ENCODE measurements around the gene JUNB. TPM values are rescaled to one million over a fixed set of nuclear protein-coding genes. Genes with fewer than 3 reads are reported as not detected.

Gene JUNB
- total RNA-seq, 1 donor = 5,180 TPM

DNA sequence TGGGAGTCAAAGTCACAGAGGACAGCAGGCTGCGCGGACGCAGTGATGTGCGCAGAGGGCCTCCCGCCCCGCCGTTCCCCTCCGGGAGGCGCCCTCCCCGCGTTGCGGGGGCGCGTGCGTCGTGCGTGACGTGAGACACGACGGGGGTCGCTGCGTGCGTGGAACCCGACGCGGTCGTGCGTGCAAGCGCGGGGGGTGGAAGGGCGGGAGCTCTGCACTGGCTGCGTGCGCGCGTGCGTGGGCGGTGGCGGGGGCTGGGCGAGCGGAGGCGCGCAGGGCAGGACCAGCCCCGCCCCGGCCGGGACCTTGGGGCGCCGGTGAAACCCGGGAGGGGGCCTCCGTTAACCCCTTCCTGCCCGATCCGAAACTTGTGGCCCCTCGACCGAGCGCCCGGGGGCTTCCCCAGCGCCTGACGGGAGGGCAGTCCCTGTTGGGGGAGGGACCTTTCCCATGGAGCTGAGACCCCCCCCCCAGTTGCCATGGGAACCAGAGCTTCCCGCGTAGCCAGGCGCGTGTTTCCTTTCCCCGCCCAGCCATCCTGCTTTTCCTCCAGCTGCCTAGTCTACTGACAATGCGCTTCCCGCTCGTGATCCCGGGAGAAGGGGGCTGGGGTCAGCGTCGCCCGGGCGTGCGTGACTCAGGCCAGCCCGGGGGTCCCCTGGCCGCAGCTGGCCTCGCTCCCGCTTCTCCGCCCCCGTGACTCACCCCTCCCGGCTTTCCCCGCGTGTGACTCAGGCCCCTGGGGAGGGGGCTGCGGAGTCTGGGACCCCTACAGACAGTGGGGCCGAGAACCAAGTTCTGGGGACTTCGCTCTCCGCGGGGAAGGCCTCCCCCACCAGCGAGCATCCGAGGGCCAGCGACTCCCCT, 8.6 kb upstream of the JUNB start:
- peak overlapping the region; percentile 38 for H3K4me3 ChIP-seq (ENCODE audit: low read length)
- H3K4me1 ChIP-seq (ENCODE audit: insufficient read depth, low read length) = peaks cover 87% of the 10 kb centered on the region
- no peaks in the 10 kb centered on the region for H3K9me3 ChIP-seq (ENCODE audit: low read depth, low read length)
- H3K27me3 ChIP-seq (ENCODE audit: insufficient read depth, low read length) = no peaks in the 10 kb centered on the region

DNA sequence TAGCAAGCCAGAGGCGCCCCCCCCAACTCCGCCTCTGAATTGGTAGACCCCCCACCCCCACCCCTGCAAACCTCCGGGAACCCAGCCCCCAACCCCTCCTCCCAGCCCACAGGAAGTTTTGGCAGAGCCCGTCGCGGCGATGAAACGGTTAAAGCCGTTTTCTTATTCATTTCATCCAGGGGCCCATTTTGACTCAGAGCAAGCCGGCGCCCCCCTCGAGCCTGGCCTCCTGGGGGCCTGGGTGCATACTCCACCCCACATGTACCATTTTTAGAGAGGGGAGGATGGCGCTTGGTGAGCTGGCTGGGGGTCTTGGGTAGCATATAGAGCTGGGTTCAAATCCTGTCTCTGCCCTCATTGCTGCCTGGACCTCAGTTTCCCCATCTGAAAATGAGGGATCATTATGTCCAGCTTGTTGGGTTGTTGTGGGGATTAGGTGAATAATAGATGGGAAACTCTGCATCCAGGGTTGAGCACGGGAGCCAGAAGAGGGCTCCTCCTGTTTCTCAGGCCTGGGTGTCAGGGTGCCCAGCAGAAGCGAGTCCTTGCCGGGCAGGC, 7.9 kb upstream of the JUNB start:
- H3K9me3 ChIP-seq (ENCODE audit: low read depth, low read length) = no peaks in the 10 kb centered on the region
- no peaks in the 10 kb centered on the region for H3K27me3 ChIP-seq (ENCODE audit: insufficient read depth, low read length)
- peaks cover 88% of the 10 kb centered on the region for H3K4me1 ChIP-seq (ENCODE audit: insufficient read depth, low read length)
- no peak overlapping the region for H3K4me3 ChIP-seq (ENCODE audit: low read length)

DNA sequence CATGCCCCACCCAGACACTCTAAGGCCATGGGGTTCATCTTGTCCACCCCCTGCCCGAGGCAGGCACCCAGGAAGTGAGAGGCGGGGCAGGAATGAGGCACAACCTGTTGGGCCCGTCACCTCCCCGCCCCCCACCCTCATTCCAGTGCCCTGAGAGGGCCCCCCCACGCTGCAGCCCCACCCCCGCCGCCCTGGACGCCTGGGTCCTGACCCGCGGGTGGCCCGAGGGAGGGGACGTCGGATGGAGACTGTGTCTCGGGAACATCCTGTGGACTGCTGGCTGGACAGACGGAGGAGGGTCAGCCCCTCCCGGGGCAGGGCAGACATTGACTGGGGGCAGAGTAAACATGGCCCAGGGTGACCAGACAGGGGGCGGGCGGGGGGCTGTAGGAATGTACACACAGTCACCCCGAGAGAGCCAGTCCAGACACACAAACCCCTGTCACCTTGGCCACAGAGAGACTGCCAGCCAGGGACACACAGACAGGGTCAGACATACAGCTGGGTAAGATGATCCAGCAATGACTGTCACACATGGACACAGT, 7.4 kb upstream of the JUNB start:
- H3K4me3 ChIP-seq (ENCODE audit: low read length) = no peak overlapping the region
- no peaks in the 10 kb centered on the region for H3K27me3 ChIP-seq (ENCODE audit: insufficient read depth, low read length)
- peaks cover 88% of the 10 kb centered on the region for H3K4me1 ChIP-seq (ENCODE audit: insufficient read depth, low read length)

DNA sequence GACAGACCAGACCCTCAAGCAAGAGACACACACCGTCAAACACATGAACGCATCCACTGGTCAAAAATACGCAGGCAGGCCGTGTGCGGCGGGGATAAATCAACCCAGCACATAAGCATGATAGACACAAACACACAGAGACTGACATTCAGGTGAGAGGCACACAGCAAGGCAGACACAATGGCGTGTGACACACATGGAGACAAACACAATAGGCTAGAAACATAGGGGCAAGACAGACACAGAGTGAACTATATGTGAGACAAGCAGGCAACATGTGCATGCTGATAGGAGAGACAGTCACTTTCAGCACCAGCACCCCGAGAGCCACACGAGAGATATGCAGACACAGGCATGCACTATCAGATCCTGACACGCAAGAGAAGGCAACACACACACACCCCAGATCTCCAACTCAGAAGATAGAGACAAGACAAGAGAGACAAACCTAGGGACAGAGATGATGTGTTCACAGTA, 6.9 kb upstream of the JUNB start:
- peaks cover 88% of the 10 kb centered on the region for H3K4me1 ChIP-seq (ENCODE audit: insufficient read depth, low read length)
- H3K9me3 ChIP-seq (ENCODE audit: low read depth, low read length) = no peaks in the 10 kb centered on the region
- H3K4me3 ChIP-seq (ENCODE audit: low read length) = no peak overlapping the region
- H3K27me3 ChIP-seq (ENCODE audit: insufficient read depth, low read length) = no peaks in the 10 kb centered on the region

More for the DNA sequence above, 7.4 kb upstream of the JUNB start:
- H3K9me3 ChIP-seq (ENCODE audit: low read depth, low read length) = no peaks in the 10 kb centered on the region

DNA sequence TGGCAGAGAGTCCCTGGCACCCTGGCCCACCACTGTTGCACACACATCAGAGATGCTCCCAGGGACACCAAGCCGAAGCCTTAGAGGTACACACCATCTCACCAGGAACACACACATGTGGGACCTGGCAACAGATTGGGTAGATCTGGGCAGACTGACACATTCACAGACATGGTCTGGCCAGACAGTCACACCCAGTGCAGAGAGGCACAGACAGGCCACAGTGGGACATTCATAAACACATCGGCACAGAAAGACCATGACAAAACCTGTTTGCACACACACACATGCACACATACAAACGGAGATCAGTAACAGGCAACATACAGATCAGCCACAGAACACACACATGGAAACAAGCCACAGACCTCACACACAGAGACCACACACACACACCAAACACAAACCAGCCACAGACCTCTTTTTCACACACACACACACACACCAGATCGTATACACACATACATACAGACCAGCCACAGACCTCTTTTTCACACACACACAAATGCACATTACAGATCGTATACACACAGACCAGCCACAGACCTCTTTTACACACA, 6.3 kb upstream of the JUNB start:
- Histone ChIP-seq H3K4me1 (ENCODE audit: insufficient read depth, low read length) (peaks cover 84% of the 10 kb centered on the region), H3K27me3 (ENCODE audit: insufficient read depth, low read length) (no peaks in the 10 kb centered on the region), H3K9me3 (ENCODE audit: low read depth, low read length) (no peaks in the 10 kb centered on the region), H3K4me3 (ENCODE audit: low read length) (peak overlapping the region; percentile 25)

DNA sequence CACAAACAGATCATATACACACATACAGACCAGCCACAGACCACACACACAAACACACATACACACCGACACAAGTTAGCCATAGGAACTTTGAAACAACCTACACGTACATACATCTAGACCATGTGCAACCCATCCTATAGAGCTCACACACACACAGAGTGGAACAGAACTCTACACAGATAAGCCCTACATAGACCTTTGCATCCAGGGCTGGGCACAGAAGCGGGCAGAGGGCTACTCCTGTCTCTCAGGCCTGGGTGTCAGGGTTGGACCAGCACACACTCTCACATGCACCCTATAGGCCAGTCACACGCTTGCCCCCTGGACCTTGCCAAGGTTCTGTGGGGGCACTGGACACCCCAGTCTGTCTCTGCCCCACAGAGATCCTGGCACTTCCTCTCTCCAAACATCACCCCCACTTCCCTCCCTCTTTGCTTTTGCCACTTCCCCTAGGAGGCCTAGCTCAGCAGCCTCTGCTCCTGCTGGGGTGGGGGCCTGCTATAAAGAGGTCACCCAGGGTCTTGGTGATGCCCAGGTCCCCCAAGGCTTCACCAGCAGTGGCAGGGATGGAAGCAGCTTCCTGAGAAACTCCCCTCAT, 5.8 kb upstream of the JUNB start:
- Histone ChIP-seq H3K4me3 (ENCODE audit: low read length) (peak overlapping the region; percentile 25), H3K9me3 (ENCODE audit: low read depth, low read length) (no peaks in the 10 kb centered on the region), H3K4me1 (ENCODE audit: insufficient read depth, low read length) (peaks cover 86% of the 10 kb centered on the region), H3K27me3 (ENCODE audit: insufficient read depth, low read length) (no peaks in the 10 kb centered on the region)

DNA sequence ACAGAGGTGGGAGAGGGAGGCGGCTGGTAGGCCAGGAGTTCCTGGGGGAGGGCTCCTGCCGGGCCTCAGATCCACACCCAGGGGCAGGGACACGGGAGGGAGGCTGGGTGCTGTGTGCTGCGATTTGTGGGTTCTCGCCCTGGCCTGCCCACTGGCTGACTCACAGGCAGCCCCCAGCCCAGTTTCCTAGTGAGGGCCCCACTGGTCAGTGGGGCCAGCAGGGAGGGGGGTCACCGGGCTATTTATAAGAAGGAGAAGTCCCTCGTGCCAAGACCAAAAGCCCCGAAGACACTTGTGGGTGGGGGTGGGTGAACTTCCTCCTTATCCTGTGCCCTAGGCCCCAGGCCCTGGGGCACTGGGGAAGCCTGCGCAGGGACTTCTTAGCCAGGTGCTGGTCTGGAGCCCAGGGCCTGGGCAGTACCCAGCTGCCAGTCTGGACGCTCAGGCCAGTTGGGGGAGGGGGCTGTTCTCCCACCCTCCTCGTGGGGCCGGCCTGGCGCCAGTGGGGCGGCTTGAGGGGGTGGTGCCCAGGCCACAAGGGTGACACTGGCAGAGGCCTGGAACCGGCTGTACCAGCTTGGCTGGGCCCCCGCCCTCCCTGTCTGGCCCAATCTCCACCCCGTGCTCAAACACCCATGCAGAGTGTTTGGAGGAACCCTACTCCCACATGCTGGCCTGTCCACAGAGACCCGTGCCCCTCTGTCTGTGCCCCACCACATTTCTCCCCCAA, 5.0 kb upstream of the JUNB start:
- no peak overlapping the region for H3K4me3 ChIP-seq (ENCODE audit: low read length)

DNA sequence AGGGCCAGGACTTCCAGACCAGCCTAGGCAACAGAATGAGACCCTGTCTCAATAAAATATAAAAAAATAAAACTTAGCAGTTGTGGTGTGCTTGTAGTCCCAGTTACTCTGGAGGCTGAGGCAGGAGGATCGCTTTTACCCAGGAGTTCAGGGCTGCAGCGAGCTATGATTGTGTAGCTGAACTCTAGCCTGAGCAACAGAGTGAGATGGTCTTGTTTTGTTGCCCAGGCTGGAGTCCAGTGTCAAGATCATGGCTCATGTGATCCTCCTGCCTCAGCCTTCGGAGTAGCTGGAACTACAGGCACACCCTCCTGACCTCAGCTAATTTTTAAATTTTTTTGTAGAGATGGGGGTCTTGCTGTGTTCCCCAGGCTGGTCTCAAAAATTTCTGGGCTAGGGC, 4.3 kb upstream of the JUNB start:
- Histone ChIP-seq H3K9me3 (ENCODE audit: low read depth, low read length) (no peaks in the 10 kb centered on the region), H3K27me3 (ENCODE audit: insufficient read depth, low read length) (no peaks in the 10 kb centered on the region), H3K4me1 (ENCODE audit: insufficient read depth, low read length) (peaks cover 83% of the 10 kb centered on the region), H3K4me3 (ENCODE audit: low read length) (no peak overlapping the region)

More for the DNA sequence above, 5.0 kb upstream of the JUNB start:
- Histone ChIP-seq H3K9me3 (ENCODE audit: low read depth, low read length) (no peaks in the 10 kb centered on the region), H3K27me3 (ENCODE audit: insufficient read depth, low read length) (no peaks in the 10 kb centered on the region), H3K4me1 (ENCODE audit: insufficient read depth, low read length) (peaks cover 89% of the 10 kb centered on the region)

DNA sequence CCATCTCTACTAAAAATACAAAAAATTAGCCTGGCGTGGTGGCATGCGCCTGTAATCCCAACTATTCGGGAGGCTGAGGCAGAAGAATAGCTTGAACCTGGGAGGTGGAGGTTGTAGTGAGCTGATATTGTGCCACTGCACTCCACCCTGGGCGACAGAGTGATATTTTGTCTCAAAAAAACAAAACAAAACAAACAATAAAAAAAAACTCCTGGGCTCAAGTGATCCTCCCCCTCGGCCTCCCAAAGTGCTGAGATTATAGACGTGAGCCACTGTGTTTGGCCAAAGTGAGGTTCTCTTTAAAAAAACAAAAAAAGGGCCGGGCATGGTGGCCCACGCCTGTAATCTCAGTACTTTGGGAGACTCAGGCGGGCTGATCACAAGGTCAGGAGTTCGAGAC, 3.8 kb upstream of the JUNB start:
- H3K4me1 ChIP-seq (ENCODE audit: insufficient read depth, low read length) = peaks cover 79% of the 10 kb centered on the region
- no peak overlapping the region for H3K4me3 ChIP-seq (ENCODE audit: low read length)

DNA sequence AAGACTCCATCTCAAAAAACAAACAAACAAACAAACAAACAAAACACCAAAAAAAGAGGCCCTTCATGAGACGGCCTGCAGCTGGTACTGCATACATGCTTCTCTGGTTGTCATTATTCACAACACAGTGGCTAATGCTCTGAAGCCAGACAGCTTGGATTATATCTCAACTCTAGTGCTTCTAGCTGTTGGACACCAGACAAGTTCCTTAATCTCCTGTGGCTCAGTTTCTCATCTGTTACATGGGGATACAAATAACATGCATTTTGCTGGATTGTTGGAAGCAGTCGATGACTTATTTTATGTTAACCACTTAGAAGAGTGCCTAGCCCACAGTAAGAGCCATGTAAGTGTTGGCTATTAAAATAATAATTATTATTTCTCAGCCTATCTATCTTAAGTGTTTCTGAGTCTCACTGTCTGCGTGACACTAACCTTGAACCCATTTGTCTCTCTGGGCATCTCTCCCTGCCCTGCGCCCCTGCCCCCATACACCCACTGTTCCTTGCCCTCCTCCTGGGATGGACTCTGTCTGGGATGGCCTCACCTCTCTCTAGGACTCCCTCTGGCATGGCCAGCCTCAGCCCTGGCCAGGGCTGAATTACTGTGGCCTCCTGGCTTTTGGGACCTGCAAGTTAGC, 3.1 kb upstream of the JUNB start:
- H3K27me3 ChIP-seq (ENCODE audit: insufficient read depth, low read length) = no peaks in the 10 kb centered on the region
- peaks cover 72% of the 10 kb centered on the region for H3K4me1 ChIP-seq (ENCODE audit: insufficient read depth, low read length)
- H3K4me3 ChIP-seq (ENCODE audit: low read length) = peak overlapping the region; percentile 100

More for the DNA sequence above, 3.8 kb upstream of the JUNB start:
- H3K9me3 ChIP-seq (ENCODE audit: low read depth, low read length) = no peaks in the 10 kb centered on the region
- H3K27me3 ChIP-seq (ENCODE audit: insufficient read depth, low read length) = no peaks in the 10 kb centered on the region

DNA sequence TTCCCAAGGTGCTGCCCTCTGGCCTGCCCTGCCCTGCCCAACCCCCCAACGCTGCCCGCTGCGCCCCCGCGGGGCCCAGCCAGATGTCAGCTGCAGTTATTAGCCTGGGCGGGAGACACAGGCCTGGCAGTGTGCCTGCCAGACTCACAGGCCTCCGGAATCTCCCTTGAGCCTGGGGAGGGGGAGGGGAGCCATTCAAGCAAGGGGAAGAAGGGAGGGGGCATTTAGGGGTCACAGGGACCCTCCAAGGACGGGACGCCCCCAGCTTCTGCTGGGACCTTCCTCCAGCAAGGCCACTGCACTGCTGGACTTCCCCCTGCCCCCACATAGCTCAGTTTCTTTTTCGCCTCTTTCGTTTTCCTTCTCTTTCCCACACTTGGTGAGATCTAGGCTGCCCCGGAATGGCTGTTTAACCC, 2.6 kb upstream of the JUNB start:
- Histone ChIP-seq H3K9me3 (ENCODE audit: low read depth, low read length) (no peaks in the 10 kb centered on the region), H3K27me3 (ENCODE audit: insufficient read depth, low read length) (no peaks in the 10 kb centered on the region), H3K4me3 (ENCODE audit: low read length) (peak overlapping the region; percentile 100), H3K4me1 (ENCODE audit: insufficient read depth, low read length) (peaks cover 67% of the 10 kb centered on the region)

More for the DNA sequence above, 3.1 kb upstream of the JUNB start:
- H3K9me3 ChIP-seq (ENCODE audit: low read depth, low read length) = no peaks in the 10 kb centered on the region

DNA sequence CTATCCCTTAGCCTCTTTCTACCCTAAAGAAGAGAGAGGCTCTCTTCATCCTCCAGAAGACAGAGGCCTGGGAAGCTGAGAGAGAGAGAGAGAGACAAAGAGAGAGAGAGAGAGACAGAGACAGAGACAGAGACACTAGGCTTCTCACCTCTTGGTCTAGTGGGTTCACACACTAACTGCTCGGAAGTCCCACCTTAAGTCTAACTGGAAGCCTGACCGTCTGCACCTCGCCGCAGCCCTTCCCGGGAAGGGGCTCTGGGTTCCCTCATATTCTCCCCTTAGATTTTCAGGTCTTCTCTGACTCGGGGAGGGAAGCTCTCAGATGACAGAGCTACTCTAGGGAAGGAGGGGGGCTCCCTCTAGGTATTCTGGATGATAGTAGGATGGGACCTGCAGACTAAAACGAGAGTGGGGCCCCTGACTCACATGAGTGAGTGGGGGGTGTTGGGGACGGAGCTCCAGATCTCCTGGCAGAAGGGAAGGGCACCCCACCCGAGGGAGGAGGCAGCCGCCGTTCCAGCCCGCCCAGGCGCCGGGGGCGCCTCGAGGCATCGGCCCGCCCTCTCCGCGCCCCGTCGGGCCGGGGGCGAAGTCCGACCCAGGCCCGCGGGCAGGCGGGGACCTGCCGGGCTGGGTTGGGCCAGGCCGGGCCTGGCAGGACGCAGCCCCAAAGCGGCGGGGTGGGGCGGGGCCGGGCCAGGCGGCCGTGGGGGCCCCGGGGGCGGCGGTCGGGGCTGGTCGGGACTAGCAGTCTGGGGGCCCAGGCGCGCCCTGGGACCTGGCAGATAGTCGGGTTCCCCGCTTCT, 2.0 kb upstream of the JUNB start:
- Histone ChIP-seq H3K9me3 (ENCODE audit: low read depth, low read length) (no peaks in the 10 kb centered on the region), H3K4me1 (ENCODE audit: insufficient read depth, low read length) (peaks cover 67% of the 10 kb centered on the region), H3K27me3 (ENCODE audit: insufficient read depth, low read length) (no peaks in the 10 kb centered on the region), H3K4me3 (ENCODE audit: low read length) (peak overlapping the region; percentile 100)

DNA sequence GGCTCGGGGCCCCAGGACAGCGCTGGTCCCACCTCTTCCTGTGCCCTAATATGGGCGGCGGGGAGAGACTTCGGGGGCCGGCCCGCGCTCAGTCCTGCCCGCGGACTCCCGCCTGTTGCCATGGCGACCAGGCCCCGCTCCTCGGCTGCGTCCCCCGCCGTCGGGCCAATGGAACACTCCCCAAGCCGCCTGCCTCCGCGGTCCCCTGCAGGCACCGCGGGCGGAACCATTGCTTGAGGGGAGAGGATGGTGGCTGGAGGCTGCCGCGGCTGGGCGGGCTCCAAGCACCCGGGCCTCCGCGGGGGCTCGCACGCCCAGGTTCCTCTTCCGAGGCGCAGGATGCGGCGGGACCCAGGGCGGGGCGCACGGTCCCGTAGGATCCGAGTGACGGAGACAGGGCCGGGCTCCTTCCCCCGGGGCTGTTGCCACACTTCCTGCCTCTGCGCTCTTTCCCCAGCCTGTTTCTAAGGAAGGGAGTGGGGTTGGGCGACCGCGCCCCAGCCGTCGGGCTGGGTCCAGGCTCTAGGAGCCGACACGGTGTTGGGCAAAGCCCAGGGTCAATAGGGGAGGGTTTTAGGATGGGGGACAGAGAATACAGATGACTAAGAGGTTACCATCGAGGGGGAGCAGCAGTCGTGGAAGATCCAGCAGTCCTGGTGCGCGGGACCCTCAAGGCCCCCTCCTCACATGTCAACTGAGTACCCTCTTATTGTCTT, 1.2 kb upstream of the JUNB start:
- Histone ChIP-seq H3K9me3 (ENCODE audit: low read depth, low read length) (no peaks in the 10 kb centered on the region), H3K4me1 (ENCODE audit: insufficient read depth, low read length) (peaks cover 67% of the 10 kb centered on the region), H3K27me3 (ENCODE audit: insufficient read depth, low read length) (no peaks in the 10 kb centered on the region), H3K4me3 (ENCODE audit: low read length) (peak overlapping the region; percentile 100)

Measured in mononuclear cell (primary cell).